ENCODE results near the gene HDGFL3. TPM values are rescaled to one million over a fixed set of nuclear protein-coding genes. Genes with fewer than 3 reads are reported as not detected.
"Not testable (repeated sequence)": the region's sequence is repeated elsewhere in the genome, so short reads cannot be mapped to it uniquely, and the experiment has no call there.

The HDGFL3 gene
- total RNA-seq, 1 experiment from 2014 or later: not detected

DNA sequence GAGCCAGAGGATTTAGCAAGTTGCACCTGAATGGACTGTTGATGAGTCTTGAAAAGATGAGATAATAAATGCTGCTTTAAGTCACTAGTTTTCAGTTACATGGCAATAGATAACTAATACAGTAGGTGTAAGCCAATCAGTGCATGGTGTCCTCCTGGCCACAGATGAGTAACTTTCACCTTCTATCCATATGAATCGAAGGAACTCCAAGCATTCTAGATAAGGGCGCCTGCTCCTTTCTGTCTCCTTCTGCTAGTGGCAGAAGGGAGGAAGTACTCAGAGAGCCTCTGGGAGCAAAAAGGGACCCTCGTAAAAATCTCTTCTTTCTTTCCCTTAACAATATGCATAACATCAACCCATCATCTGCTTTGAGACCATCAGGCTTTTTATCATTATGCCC, 62.9 kb downstream of the HDGFL3 start:
- Histone ChIP-seq H3K9ac (ENCODE audit: low read length) (no peak overlapping the region), H3K79me2 (ENCODE audit: low read length) (no peaks in the 10 kb centered on the region), H3K4me2 (ENCODE audit: low read depth, low read length, poor library complexity, severe bottlenecking) (no peak overlapping the region), H3K4me3 (ENCODE audit: low read length) (no peak overlapping the region), H3K27me3 (ENCODE audit: low read length) (no peaks in the 10 kb centered on the region), H3K27ac (ENCODE audit: low read length) (no peak overlapping the region), H3K9me2 (replicated peaks; ENCODE audit: insufficient read depth, low read length) (no peaks in the 10 kb centered on the region), H3K9me3 (ENCODE audit: low read length) (no peaks in the 10 kb centered on the region), H4K20me1 (ENCODE audit: insufficient read depth, low read depth, low read length) (no peaks in the 10 kb centered on the region), H2AFZ (ENCODE audit: low read length) (no peak overlapping the region), H3K4me1 (ENCODE audit: low read length) (no peaks in the 10 kb centered on the region), H3K36me3 (ENCODE audit: insufficient read depth, low read length) (no peaks in the 10 kb centered on the region)
- DNase-seq: no peak

DNA sequence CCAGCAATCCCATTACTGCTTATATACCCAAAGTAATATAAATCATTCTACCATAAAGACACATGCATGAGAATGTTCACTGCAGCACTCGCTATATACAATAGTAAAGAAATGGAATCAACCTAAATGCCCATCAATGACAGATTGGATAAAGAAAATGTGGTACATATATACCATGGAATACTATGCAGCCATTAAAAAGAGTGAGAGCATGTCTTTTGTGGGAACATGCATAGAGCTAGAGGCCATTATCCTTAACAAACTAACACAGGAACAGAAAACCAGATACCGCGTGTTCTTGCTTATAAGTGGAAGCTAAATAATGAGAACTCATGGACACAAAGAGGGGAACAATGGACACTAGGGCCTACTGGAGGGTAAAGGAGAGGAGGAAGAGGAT, 65.5 kb downstream of the HDGFL3 start:
- H3K36me3 ChIP-seq (ENCODE audit: insufficient read depth, low read length); H3K9me2 ChIP-seq (replicated peaks; ENCODE audit: insufficient read depth, low read length); H3K4me1 ChIP-seq (ENCODE audit: low read length); H2AFZ ChIP-seq (ENCODE audit: low read length); H3K9me3 ChIP-seq (ENCODE audit: low read length); H3K27ac ChIP-seq (ENCODE audit: low read length); H3K27me3 ChIP-seq (ENCODE audit: low read length); H3K4me3 ChIP-seq (ENCODE audit: low read length); DNase-seq; H3K79me2 ChIP-seq (ENCODE audit: low read length); H4K20me1 ChIP-seq (ENCODE audit: insufficient read depth, low read depth, low read length); H3K4me2 ChIP-seq (ENCODE audit: low read depth, low read length, poor library complexity, severe bottlenecking); H3K9ac ChIP-seq (ENCODE audit: low read length): not testable (repeated sequence)

DNA sequence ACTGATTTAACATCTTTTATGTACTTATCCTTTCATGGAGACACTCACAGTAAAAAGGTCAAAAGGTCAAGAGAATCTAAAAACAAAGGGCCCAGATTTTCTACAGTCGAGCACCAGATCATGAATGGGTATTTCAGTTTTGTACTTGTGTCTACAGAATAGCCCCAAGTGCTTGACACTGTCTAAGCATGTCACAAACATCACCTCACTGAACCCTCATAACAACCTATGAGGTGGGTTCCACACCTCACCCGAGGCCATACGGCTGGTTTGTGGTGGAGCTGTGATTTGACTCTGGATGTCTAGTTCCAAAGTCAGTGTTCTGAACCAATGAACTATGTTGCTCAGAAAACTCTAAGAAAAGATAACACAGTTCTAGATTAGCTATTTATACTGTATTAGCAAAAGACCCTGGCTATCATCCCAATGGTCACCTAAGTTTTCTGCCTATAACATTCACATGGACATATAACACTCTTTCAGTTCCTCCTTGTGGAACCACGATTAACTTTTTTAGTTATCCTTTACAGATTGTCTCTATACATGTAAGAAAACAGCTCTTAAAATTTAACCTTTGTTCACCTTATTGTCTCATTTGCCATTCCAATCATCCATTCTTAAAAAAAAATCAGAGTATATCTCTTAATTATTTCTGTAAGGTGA, 74.6 kb downstream of the HDGFL3 start:
- H3K9ac ChIP-seq (ENCODE audit: low read length): no peak overlapping the region
- H3K9me2 ChIP-seq (replicated peaks; ENCODE audit: insufficient read depth, low read length): no peaks in the 10 kb centered on the region
- no peak overlapping the region for H3K4me2 ChIP-seq (ENCODE audit: low read depth, low read length, poor library complexity, severe bottlenecking)
- H3K27me3 ChIP-seq (ENCODE audit: low read length): no peaks in the 10 kb centered on the region
- no peak overlapping the region for H2AFZ ChIP-seq (ENCODE audit: low read length)
- H3K27ac ChIP-seq (ENCODE audit: low read length): no peak overlapping the region
- H3K9me3 ChIP-seq (ENCODE audit: low read length): no peaks in the 10 kb centered on the region
- H4K20me1 ChIP-seq (ENCODE audit: insufficient read depth, low read depth, low read length): no peaks in the 10 kb centered on the region
- H3K4me3 ChIP-seq (ENCODE audit: low read length): no peak overlapping the region
- H3K4me1 ChIP-seq (ENCODE audit: low read length): no peaks in the 10 kb centered on the region
- no peak for DNase-seq
- no peaks in the 10 kb centered on the region for H3K36me3 ChIP-seq (ENCODE audit: insufficient read depth, low read length)
- no peaks in the 10 kb centered on the region for H3K79me2 ChIP-seq (ENCODE audit: low read length)

DNA sequence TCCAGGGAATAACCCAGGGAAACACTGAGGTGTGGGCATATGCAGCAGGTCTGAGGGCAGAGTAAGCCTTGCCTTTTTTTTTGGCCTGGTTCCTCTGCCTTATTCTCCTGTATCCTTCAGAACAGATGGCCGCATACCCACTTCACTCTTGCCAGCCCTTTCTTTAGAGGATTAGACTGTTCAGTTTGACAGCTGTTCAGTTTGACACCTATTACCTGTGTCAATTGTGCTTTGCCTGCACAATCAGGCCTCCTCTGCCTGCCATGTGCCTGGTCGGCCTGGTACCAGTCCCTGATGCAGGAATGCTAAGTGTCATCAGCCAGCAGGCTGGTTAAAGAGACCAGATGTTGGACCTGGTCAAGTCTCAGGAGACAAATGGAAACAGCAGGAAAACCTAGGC, 77.8 kb downstream of the HDGFL3 start:
- Histone ChIP-seq H3K4me2 (ENCODE audit: low read depth, low read length, poor library complexity, severe bottlenecking) (no peak overlapping the region), H3K36me3 (ENCODE audit: insufficient read depth, low read length) (no peaks in the 10 kb centered on the region), H3K27ac (ENCODE audit: low read length) (no peak overlapping the region), H3K4me3 (ENCODE audit: low read length) (no peak overlapping the region), H3K79me2 (ENCODE audit: low read length) (no peaks in the 10 kb centered on the region), H3K9ac (ENCODE audit: low read length) (no peak overlapping the region), H3K4me1 (ENCODE audit: low read length) (no peaks in the 10 kb centered on the region), H2AFZ (ENCODE audit: low read length) (no peak overlapping the region), H3K27me3 (ENCODE audit: low read length) (no peaks in the 10 kb centered on the region), H4K20me1 (ENCODE audit: insufficient read depth, low read depth, low read length) (no peaks in the 10 kb centered on the region), H3K9me2 (replicated peaks; ENCODE audit: insufficient read depth, low read length) (no peaks in the 10 kb centered on the region), H3K9me3 (ENCODE audit: low read length) (no peaks in the 10 kb centered on the region)
- DNase-seq: no peak

DNA sequence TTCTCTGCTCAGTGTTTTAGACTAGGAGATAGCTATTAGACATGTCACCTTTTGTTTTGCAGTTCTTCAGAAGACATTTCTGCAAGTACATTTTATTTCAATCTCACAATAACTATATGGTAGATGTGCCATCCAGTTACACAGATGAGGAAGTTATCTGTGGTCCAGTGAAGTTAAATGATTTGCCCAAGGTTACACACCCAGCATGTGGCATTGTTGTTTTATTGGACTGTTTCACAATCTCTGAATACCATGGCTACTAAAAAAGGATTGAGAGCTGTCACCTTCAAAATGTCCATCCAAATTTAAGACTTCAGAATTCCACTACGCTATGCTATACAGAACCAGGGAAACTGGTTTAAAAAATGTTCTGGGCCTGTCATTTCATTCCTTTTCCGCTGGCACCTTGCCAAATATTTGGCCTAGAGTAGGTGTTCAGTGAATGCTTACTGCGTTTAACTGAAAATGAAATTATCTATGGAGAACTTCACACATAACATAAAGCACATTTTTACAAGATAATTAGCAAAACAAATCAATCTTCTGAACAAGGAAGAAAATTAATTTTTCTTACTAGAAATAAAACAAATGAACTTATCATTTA, 80.0 kb downstream of the HDGFL3 start:
- Histone ChIP-seq H3K9me3 (ENCODE audit: low read length) (no peaks in the 10 kb centered on the region), H3K4me3 (ENCODE audit: low read length) (no peak overlapping the region), H3K36me3 (ENCODE audit: insufficient read depth, low read length) (no peaks in the 10 kb centered on the region), H4K20me1 (ENCODE audit: insufficient read depth, low read depth, low read length) (no peaks in the 10 kb centered on the region), H3K4me1 (ENCODE audit: low read length) (no peaks in the 10 kb centered on the region), H3K9ac (ENCODE audit: low read length) (no peak overlapping the region), H3K9me2 (replicated peaks; ENCODE audit: insufficient read depth, low read length) (no peaks in the 10 kb centered on the region), H3K79me2 (ENCODE audit: low read length) (no peaks in the 10 kb centered on the region), H2AFZ (ENCODE audit: low read length) (no peak overlapping the region), H3K27me3 (ENCODE audit: low read length) (no peaks in the 10 kb centered on the region), H3K4me2 (ENCODE audit: low read depth, low read length, poor library complexity, severe bottlenecking) (no peak overlapping the region), H3K27ac (ENCODE audit: low read length) (no peak overlapping the region)
- no peak for DNase-seq

DNA sequence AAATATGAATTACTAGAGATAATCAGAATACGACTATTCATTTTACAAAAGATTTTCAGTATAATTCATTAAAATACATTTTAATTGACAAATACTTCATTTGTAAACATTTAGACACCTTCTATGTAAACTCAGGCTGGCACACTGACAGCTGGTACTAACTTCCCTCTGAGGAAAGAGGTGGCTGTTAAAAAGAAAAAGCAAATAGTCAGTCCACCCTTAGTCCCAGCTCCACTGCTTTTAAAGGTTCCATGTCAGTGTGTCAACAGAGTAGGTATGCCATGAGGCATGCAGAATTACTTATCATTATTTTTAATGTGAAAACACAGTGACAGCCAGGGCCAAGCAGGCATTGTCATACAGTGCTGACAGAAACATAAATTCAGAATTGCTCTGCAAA, 84.1 kb downstream of the HDGFL3 start:
- H3K9me2 ChIP-seq (replicated peaks; ENCODE audit: insufficient read depth, low read length): no peaks in the 10 kb centered on the region
- H3K27ac ChIP-seq (ENCODE audit: low read length): no peak overlapping the region
- H3K27me3 ChIP-seq (ENCODE audit: low read length): no peaks in the 10 kb centered on the region
- no peak overlapping the region for H2AFZ ChIP-seq (ENCODE audit: low read length)
- no peak overlapping the region for H3K4me3 ChIP-seq (ENCODE audit: low read length)
- no peaks in the 10 kb centered on the region for H3K79me2 ChIP-seq (ENCODE audit: low read length)
- no peak overlapping the region for H3K9ac ChIP-seq (ENCODE audit: low read length)
- no peaks in the 10 kb centered on the region for H3K9me3 ChIP-seq (ENCODE audit: low read length)
- no peaks in the 10 kb centered on the region for H3K36me3 ChIP-seq (ENCODE audit: insufficient read depth, low read length)
- no peak for DNase-seq
- H3K4me2 ChIP-seq (ENCODE audit: low read depth, low read length, poor library complexity, severe bottlenecking): no peak overlapping the region
- H4K20me1 ChIP-seq (ENCODE audit: insufficient read depth, low read depth, low read length): no peaks in the 10 kb centered on the region
- no peaks in the 10 kb centered on the region for H3K4me1 ChIP-seq (ENCODE audit: low read length)

DNA sequence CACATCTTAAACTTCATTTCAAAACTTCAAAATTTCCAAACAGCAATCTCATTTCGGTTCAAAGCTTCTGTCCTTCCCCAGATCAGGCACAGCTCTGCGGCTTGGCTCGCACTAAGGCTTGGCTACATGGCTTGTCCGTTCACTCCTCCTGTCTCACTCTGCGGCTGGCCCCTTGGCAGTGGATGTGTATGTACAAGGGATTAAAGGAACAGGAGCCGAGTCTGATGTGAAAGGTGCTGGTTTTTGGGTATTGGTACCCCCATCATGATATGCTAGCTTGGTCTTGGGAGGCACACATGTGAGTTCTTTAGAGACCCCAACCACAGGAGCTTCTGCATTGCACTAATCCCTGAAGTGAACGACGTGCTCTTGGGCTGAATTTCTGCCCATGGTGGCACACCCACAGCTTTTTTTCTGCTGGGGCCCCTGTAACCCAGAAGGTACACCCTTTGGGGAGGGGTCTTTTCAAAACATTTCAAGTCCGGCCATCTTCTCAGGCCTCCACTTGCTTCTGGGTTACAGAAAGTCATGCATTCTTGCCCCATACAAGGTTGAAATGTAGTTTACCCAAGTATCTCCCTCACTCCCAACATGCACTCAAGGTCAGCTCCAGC, 87.5 kb downstream of the HDGFL3 start:
- no peak overlapping the region for H3K27ac ChIP-seq (ENCODE audit: low read length)
- H3K9me3 ChIP-seq (ENCODE audit: low read length): no peaks in the 10 kb centered on the region
- no peak for DNase-seq
- H2AFZ ChIP-seq (ENCODE audit: low read length): no peak overlapping the region
- no peaks in the 10 kb centered on the region for H3K27me3 ChIP-seq (ENCODE audit: low read length)
- H3K36me3 ChIP-seq (ENCODE audit: insufficient read depth, low read length): no peaks in the 10 kb centered on the region
- no peak overlapping the region for H3K4me2 ChIP-seq (ENCODE audit: low read depth, low read length, poor library complexity, severe bottlenecking)
- H4K20me1 ChIP-seq (ENCODE audit: insufficient read depth, low read depth, low read length): no peaks in the 10 kb centered on the region
- H3K9me2 ChIP-seq (replicated peaks; ENCODE audit: insufficient read depth, low read length): no peaks in the 10 kb centered on the region
- no peaks in the 10 kb centered on the region for H3K79me2 ChIP-seq (ENCODE audit: low read length)
- H3K9ac ChIP-seq (ENCODE audit: low read length): no peak overlapping the region
- H3K4me3 ChIP-seq (ENCODE audit: low read length): no peak overlapping the region
- no peaks in the 10 kb centered on the region for H3K4me1 ChIP-seq (ENCODE audit: low read length)

DNA sequence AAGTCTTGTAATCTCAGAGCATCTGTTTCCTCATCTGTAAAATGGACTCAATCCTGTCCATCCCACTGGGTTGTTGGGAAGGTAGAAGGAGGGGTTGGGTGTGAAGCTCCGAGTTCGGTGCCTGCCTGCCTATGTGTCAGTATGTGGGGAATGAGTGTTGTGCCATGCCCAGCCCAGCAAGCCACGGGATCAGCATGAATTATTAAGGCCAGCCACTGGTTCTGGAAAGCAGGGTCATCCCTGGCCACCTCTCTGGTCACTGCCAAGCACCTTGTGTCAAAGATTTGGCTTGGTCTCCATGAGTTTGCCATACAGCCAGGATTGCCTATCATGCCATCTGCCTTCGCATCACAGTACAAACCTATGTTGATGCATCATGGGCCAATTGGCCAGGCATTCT, 88.7 kb downstream of the HDGFL3 start:
- Histone ChIP-seq H3K4me2 (ENCODE audit: low read depth, low read length, poor library complexity, severe bottlenecking) (no peak overlapping the region), H3K4me3 (ENCODE audit: low read length) (no peak overlapping the region), H3K9me2 (replicated peaks; ENCODE audit: insufficient read depth, low read length) (no peaks in the 10 kb centered on the region), H3K27me3 (ENCODE audit: low read length) (no peaks in the 10 kb centered on the region), H3K27ac (ENCODE audit: low read length) (no peak overlapping the region), H4K20me1 (ENCODE audit: insufficient read depth, low read depth, low read length) (no peaks in the 10 kb centered on the region), H2AFZ (ENCODE audit: low read length) (no peak overlapping the region), H3K36me3 (ENCODE audit: insufficient read depth, low read length) (no peaks in the 10 kb centered on the region), H3K9me3 (ENCODE audit: low read length) (no peaks in the 10 kb centered on the region), H3K79me2 (ENCODE audit: low read length) (no peaks in the 10 kb centered on the region), H3K4me1 (ENCODE audit: low read length) (no peaks in the 10 kb centered on the region), H3K9ac (ENCODE audit: low read length) (no peak overlapping the region)
- DNase-seq: no peak

Data from Karpas-422 (cell line).